Prostate gland (tissue), 2 donors: ENCODE data around the gene TRIM50. TPM values are rescaled to one million over a fixed set of nuclear protein-coding genes. Genes with fewer than 3 reads are reported as not detected.
"Not testable (repeated sequence)": the region's sequence is repeated elsewhere in the genome, so short reads cannot be mapped to it uniquely, and the experiment has no call there.

Source experiments
- DNase-seq: peaks from one replicate; pipeline ENCODE4 v3.0.0-alpha.2; 2019; ENCODE audit warnings: low spot score
- H3K27ac ChIP-seq, 2 donors: fragments of 200-600 bp; sonication (generic); 2 replicates each; pipeline ENCODE4 v1.5.1; 2017 to 2019
- H3K27me3 ChIP-seq: fragments of 200-600 bp; sonication (generic); replicated peaks from 2 replicates; pipeline ENCODE4 v1.5.1; 2019; ENCODE audit not compliant: insufficient read depth
- H3K36me3 ChIP-seq, 2 donors: fragments of 200-600 bp; sonication (generic); 1 replicate in 1 of 2; 2 replicates in 1 of 2; pipeline versions ENCODE4 v1.5.1 to v1.8.1; 2017 to 2019
- H3K4me1 ChIP-seq: fragments of 200-600 bp; sonication (generic); replicated peaks from 2 replicates; pipeline ENCODE4 v1.5.1; 2019
- H3K4me3 ChIP-seq, 2 donors: fragments of 200-600 bp; sonication (generic); 2 replicates each; pipeline ENCODE4 v1.5.1; 2017 to 2019
- H3K9me3 ChIP-seq: fragments of 200-600 bp; sonication (generic); 2 replicates; pipeline ENCODE4 v1.5.1; 2017
- CTCF ChIP-seq, 4 experiments: fragments of 200-600 bp in 2 of 4; fragments of 450-650 bp in 2 of 4; sonication (generic) in 2 of 4; IDR thresholded peaks; 1 replicate in 3 of 4; 2 replicates in 1 of 4; pipeline ENCODE4 v1.5.1; 2016 to 2019; ENCODE audit warnings: antibody characterized with exemption in 4 of 4, mild to moderate bottlenecking in 2 of 4, moderate library complexity in 2 of 4
- POLR2A ChIP-seq: fragments of 450-650 bp; IDR thresholded peaks from one replicate; pipeline ENCODE4 v1.6.1; 2016; ENCODE audit warnings: antibody characterized with exemption, mild to moderate bottlenecking
- POLR2AphosphoS5 ChIP-seq: sonication (generic); formaldehyde crosslinking; IDR thresholded peaks from one replicate; pipeline ENCODE4 v1.6.1; 2017; ENCODE audit warnings: antibody characterized with exemption
- WGBS: methylation state at CpG from one replicate; pipeline ENCODE4 v1.1.5; 2018; 5-methylcytosine and 5-hydroxymethylcytosine counted together
- intact Hi-C: fragments of 100-400 bp; cut with DNase I; formaldehyde crosslinking; loops from one replicate; pipeline ENCODE4 v1.14.2; 2022
- total RNA-seq, 2 donors: library from RNA; depleted of rRNA; stranded (reverse); fragments of >200 nt; gene quantifications; one replicate each; pipeline ENCODE4 v1.1.0, GENCODE V29; 2016

The TRIM50 gene
- total RNA-seq, 2 donors from 2014 or later, result 5.1 TPM; not detected in 1

DNA sequence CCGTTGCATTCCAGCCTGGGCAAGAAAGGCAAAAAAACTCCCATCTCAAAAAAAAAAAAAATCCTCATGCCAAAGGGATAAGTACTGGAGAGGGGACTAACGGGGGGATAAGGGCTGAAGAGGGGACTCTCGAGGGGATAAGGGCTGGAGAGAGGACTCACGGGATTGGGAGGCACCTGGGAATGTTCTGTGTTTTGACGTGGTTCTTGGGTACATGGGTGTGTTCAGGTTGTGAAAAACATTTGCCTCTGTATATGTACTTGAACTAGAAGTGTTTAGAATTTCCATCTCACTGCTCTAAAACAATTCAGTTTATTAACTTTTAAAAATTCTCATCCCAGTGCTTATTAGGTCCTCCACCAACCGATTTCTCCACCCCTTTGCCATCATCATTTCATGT is 4.6 kb upstream of the TRIM50 start:
- no peaks in the 10 kb centered on the region for H3K4me1 ChIP-seq
- no peaks in the 10 kb centered on the region for H3K36me3 ChIP-seq
- no peaks in the 10 kb centered on the region for H3K27me3 ChIP-seq
- H3K4me3 ChIP-seq, result no peak overlapping the region
- intact Hi-C loops, result no loop called here
- TF ChIP-seq POLR2A, result no peak
- no peak for TF ChIP-seq POLR2AphosphoS5
- no peak for TF ChIP-seq CTCF (IDR thresholded peaks at IDR 0.05)
- WGBS, result 88% methylated on average over 6 of the region's 6 CpGs
- no peaks in the 10 kb centered on the region for H3K9me3 ChIP-seq
- DNase-seq, result no peak
- H3K27ac ChIP-seq, result no peak overlapping the region

DNA sequence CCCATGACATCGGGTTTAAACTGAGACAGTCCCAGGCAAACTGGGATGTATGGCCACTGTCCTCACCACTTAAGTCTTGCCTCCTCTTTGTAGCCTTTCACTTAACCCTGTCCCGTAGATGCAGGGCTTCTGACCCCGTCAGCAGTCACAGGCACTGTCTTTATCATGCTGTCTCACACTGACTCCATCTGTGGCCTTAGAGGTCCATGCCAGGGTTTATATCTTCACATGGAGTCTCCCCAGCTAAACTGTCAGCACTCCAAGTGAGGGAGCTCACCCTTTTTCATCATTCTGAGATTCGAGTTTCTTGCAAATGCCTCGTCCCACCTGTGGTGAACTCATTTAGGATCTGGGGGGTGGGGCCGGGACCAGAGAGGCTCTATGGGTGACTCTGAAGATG is 2.9 kb upstream of the TRIM50 start:
- intact Hi-C loops, result no loop called here
- no peaks in the 10 kb centered on the region for H3K4me1 ChIP-seq
- WGBS, result 64% methylated on average over 6 of the region's 6 CpGs

DNA sequence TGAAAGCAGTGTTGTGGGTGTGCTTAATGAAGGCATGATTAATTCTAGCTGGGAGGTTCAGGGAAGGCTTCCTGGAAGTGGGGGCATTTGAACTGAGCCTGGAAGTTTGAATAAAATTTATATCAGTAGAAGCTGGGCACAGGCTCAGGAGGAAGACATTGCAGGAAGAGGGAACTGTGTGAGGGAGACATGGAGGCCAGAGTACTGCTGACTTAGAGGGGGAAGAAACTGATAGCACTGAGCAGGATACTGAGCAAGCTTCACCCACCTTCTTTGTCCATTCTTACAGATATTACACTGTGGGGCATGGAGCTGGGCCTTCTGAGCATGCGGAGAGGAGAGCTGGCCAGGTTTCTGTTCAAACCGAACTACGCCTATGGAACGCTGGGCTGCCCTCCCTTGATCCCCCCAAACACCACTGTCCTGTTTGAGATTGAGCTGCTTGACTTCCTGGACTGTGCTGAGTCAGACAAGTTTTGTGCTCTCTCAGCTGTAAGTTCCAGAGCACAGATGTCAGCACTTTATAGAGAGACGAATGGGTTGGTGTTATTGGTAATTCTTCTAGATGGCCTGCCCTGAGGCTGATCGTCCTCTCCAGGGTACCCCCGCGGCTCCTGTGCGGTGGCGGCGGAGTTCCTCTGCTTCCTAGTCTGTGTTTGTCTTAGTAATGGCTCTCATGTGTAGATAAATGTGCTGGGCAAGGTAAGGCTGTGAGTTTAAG is 2.1 kb upstream of the TRIM50 start:
- 42% methylated on average over 11 of the region's 11 CpGs for WGBS
- no peak overlapping the region for H3K4me3 ChIP-seq
- H3K27ac ChIP-seq, result no peak overlapping the region
- no peaks in the 10 kb centered on the region for H3K36me3 ChIP-seq
- intact Hi-C loops, result no loop called here
- no peaks in the 10 kb centered on the region for H3K4me1 ChIP-seq
- DNase-seq, result no peak
- no peaks in the 10 kb centered on the region for H3K27me3 ChIP-seq
- H3K9me3 ChIP-seq, result no peaks in the 10 kb centered on the region
- TF ChIP-seq POLR2AphosphoS5 (no peak), POLR2A (no peak), CTCF (IDR thresholded peaks at IDR 0.05) (no peak)

More for the DNA sequence above, 2.9 kb upstream of the TRIM50 start:
- no peak for DNase-seq
- H3K9me3 ChIP-seq, result no peaks in the 10 kb centered on the region
- TF ChIP-seq POLR2A (no peak), CTCF (IDR thresholded peaks at IDR 0.05) (no peak), POLR2AphosphoS5 (no peak)
- H3K36me3 ChIP-seq, result no peaks in the 10 kb centered on the region
- no peak overlapping the region for H3K27ac ChIP-seq
- no peak overlapping the region for H3K4me3 ChIP-seq
- H3K27me3 ChIP-seq, result no peaks in the 10 kb centered on the region

GRCh38 chr7:73328696-73329095 is 814 bp upstream of the TRIM50 start:
- Histone ChIP-seq H3K9me3 (no peaks in the 10 kb centered on the region), H3K27me3 (no peaks in the 10 kb centered on the region), H3K27ac (no peak overlapping the region), H3K36me3 (no peaks in the 10 kb centered on the region), H3K4me3 (no peak overlapping the region), H3K4me1 (no peaks in the 10 kb centered on the region)
- TF ChIP-seq CTCF (IDR thresholded peaks at IDR 0.05), result no peak
- no peak for TF ChIP-seq POLR2A
- no peak for TF ChIP-seq POLR2AphosphoS5
- 94% methylated on average over 10 of the region's 10 CpGs for WGBS
- intact Hi-C loops, result no loop called here
- no peak for DNase-seq

DNA sequence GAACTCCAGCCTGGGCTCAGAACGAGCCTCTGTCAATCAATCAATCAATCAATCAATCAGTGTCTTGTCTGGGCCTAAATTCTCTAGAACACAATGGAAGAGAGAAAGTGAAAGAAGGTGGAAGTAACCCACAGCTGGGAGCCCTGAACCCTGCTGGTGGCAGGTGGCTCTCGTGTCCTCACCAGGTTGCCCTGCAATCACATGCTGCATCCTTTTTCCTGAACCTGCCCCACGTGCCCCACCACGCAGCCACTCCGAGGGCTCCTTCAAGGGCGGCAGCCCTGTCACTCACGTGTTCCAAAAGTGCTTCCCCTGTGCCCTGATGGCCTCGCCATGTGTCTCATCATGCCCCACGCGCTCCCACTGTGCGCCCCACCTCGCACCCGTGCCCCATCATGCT is 433 bp downstream of the TRIM50 start:
- intact Hi-C loops, H3K4me3 ChIP-seq, H3K27ac ChIP-seq, H3K27me3 ChIP-seq, H3K36me3 ChIP-seq, H3K4me1 ChIP-seq, H3K9me3 ChIP-seq, DNase-seq: not testable (repeated sequence)
- WGBS, result 83% methylated on average over 8 of the region's 13 CpGs

DNA sequence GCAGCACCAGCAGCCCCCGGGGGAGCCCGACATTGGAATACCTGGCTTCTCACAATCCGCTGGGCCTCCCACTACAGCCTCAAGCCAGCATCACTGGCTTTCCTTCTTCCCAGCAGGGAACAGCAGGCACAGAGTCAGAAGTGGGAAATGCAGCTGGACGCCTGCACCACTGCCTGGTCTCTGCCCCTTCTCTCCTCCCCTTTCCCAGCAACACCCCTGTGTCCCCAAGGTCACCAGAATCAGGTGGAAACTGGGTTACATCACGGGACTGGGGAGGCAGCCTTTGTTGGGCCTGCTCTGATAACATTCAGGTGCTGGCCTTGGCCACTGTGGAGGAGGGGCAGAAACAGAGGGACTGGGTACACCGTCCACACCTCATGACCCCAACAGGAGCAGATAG is 2.5 kb downstream of the TRIM50 start:
- H3K27ac ChIP-seq, H3K36me3 ChIP-seq, intact Hi-C loops, H3K4me3 ChIP-seq, H3K4me1 ChIP-seq, DNase-seq, H3K9me3 ChIP-seq, H3K27me3 ChIP-seq: not testable (repeated sequence)
- 91% methylated on average over 6 of the region's 6 CpGs for WGBS
